GM12875 (cell line): ENCODE data around the gene PPDPF.
A peak's percentile ranks its signal among the peaks of the same experiment; 100 is the strongest.

ENCODE experiments used
- H3K4me3 ChIP-seq: one replicate; pipeline ENCODE4 v1.5.1; 2011; ENCODE audit warnings: low read depth, low read length, control low read depth
- TF ChIP-seq, protein P1 (sequence below): IDR thresholded peaks from 2 replicates; pipeline ENCODE4 v1.5.1; 2011; ENCODE audit warnings: low read depth, mild to moderate bottlenecking, control low read depth, inconsistent platforms, low read length, moderate library complexity, borderline replicate concordance; ENCODE audit not compliant: insufficient read depth

The PPDPF gene

DNA sequence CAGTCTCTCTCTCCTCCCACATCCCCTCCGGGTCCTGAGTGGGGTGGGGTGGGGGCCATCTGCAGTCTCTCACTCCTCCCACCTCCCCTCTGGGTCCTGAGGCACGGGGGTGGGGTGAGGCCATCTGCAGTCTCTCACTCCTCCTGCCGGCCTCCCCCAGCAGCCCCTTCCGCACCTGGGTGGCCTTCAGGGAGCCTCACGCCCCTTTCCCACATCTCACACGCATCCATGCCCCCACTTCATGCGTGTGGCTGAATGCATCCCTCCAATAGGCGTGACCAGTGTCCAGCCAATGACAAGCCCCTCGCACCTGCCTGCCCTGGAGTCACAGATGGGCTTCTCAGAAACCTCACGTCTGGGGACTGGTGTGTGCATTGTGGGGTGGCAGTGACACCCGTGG is 28.0 kb downstream of the PPDPF start:
- no peak overlapping the region for H3K4me3 ChIP-seq
- TF ChIP-seq, protein P1, sequence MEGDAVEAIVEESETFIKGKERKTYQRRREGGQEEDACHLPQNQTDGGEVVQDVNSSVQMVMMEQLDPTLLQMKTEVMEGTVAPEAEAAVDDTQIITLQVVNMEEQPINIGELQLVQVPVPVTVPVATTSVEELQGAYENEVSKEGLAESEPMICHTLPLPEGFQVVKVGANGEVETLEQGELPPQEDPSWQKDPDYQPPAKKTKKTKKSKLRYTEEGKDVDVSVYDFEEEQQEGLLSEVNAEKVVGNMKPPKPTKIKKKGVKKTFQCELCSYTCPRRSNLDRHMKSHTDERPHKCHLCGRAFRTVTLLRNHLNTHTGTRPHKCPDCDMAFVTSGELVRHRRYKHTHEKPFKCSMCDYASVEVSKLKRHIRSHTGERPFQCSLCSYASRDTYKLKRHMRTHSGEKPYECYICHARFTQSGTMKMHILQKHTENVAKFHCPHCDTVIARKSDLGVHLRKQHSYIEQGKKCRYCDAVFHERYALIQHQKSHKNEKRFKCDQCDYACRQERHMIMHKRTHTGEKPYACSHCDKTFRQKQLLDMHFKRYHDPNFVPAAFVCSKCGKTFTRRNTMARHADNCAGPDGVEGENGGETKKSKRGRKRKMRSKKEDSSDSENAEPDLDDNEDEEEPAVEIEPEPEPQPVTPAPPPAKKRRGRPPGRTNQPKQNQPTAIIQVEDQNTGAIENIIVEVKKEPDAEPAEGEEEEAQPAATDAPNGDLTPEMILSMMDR: no peak

DNA sequence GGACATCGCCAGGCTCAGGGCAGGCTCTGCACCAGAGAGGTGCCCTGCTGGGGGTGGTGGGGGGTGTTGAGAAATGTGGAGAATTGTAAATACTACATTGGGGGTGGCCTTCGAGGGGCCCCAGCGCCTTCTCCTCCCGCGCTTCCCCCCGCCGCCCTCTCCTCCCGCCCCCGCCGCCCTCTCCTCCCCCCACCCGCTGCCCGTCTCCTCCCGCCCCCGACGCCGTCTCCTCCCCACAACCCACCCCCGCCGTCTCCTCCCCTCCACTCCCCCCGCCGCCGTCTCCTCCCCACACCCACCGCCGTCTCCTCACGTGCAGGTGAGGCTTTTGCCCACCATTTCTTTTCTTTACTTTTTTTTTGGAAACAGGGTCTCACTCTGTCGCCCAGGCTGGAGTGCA is 28.5 kb downstream of the PPDPF start:
- no peak overlapping the region for H3K4me3 ChIP-seq
- TF ChIP-seq, protein P1: no peak

DNA sequence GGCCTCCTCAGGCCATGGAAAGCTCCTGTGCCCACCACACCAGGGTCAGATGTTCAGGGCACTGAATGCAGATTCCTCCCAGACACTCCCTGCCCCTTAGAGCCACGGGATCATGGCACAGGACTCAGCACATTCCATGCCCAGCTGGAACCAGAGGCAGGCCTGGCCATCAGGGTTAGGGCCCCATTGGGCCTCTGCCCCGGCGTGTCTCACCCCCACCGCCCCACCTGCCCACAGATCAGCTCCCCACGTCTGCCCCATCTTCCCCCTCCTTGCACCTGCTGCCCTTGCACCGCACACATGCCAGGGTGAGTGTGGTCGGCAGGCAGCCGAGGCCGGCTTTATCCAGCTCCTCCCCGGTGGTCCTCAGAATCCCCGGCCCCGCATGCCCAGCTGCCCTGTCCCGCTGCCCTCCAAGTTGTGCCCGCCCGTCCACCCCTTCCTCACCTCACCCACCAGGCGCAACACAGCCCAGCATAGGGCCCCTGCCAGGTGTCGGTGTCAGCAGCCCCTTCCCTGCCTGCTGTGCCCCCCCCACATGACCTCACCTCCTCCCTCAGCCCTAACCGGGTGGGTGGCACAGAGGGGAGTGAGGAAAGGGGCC is 29.2 kb downstream of the PPDPF start:
- no peak overlapping the region for H3K4me3 ChIP-seq
- TF ChIP-seq, protein P1: no peak

DNA sequence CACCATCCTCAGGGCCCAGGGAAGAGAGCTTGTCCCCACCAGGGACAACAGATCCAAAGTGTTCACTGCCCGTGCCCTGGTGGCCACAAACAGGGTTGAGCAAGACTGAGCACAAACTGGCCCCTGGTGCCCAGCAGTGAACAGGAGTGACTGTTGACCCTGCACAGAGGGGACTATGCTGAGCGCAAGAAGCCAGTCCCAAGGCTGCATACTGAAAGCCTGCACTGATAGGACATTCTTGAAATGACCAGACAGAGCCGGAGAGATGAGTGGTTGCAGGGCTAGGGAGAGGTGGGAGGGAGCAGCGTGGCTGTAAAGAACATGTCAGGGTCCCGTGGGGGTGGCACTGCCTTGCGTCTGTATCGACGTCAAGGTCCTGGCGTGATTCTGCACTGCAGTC is 30.5 kb downstream of the PPDPF start:
- TF ChIP-seq, protein P1: no peak
- no peak overlapping the region for H3K4me3 ChIP-seq

DNA sequence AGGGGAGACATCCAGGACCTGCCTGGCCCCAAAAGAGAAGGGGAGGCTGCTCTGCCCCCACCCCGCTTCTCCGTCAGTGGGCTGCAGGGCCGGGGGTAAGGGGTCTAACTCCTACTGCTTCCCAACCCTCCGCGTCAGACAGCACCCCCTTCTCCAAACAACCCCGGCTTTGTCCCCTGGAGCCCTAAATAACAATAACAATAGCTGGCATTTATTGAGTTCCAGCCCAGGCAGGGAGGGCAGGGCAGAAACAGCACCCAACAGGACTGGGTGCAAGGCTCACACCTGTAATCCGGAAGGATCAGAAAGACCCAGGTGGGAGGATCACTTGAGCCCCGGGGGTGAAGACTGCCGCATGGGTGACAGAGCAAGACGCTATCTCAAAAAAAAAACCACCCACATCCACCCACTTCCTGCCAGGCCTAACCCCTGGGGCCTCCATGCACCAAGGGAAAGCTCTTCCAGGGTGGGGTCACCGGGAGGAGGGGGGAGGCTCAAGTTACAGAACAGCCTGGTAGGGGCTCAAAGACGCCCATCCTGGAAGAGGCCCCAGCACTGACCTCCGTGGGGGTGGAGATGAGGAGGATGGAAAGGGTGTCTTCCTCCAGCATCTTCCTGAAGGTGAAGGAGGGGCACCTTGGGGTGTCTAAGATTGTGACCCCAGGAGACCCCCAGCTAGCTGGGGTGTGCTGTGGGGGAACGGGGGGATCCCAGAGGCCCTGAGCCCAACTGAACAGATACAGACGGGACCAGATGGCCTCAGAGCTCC is 32.1 kb downstream of the PPDPF start:
- TF ChIP-seq, protein P1: no peak
- H3K4me3 ChIP-seq: no peak overlapping the region

DNA sequence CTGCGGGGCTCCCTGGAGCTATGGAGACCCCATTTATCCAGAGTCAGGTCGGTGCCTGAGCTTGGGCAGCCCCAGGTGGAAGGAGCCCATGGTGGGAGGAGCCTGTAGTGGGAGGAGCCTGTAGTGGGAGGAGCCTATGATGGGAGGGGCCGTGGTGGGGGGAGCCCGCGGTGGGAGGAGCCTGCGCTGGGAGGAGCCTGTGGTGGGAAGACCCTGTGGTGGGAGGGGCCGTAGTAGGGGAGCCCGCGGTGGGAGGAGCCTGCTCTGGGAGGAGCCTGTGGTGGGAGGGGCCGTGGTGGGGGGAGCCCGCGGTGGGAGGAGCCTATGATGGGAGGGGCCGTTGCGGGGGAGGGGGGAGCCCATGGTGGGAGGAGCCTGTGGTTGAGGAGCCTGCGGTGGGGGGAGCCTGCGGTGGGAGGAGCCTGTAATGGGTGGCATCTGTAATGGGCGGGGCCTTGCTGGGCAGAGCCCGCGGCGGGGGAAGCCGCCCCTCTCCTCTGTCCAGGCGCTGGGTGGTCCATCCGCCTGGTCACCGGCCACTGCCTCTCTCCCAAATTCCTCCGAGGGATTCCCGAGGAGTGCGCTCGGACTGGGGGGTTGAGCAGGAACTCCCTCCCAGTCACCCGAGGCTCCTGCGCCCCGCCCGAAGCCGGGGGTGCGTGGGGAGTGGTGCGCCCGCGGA is 32.8 kb downstream of the PPDPF start:
- TF ChIP-seq, protein P1: no peak
- peak overlapping the region; percentile 57 for H3K4me3 ChIP-seq
